NCI-H2081 (cell line): ENCODE results near the gene OR1M1.
"Not testable (repeated sequence)": the region's sequence is repeated elsewhere in the genome, so short reads cannot be mapped to it uniquely, and the experiment has no call there.

Experiments used
- DNase-seq, 2 experiments: peaks; one replicate each; lab custom pipeline; 2025; lab: John Stamatoyannopoulos, UW

Gene OR1M1, protein sequence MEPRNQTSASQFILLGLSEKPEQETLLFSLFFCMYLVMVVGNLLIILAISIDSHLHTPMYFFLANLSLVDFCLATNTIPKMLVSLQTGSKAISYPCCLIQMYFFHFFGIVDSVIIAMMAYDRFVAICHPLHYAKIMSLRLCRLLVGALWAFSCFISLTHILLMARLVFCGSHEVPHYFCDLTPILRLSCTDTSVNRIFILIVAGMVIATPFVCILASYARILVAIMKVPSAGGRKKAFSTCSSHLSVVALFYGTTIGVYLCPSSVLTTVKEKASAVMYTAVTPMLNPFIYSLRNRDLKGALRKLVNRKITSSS

DNA sequence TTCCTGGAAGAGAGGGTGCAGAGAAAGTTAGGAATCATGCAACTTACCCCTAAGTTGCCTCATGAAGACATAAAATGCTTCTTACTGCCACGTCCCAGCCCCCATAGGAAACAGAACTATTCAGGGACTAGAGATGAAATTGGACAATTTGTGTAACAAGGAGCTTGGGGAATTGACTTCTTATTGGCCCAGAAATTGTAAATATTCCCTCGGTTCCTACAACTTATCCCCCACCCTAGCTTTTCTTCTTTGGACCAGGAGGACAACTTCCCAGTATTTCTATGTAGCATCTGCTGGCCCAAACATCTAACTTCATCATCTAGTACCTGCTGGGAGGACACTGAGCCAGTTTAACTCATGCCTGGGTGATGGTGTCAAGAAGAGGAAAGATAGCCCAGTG lies at the start of gene OR1M1:
TSS of gene OR1M1 (plus strand) at position 301 of the 400 bp plus-strand sequence. CDS start 6,184 bp downstream, outside the sequence.
- no peak for DNase-seq

DNA sequence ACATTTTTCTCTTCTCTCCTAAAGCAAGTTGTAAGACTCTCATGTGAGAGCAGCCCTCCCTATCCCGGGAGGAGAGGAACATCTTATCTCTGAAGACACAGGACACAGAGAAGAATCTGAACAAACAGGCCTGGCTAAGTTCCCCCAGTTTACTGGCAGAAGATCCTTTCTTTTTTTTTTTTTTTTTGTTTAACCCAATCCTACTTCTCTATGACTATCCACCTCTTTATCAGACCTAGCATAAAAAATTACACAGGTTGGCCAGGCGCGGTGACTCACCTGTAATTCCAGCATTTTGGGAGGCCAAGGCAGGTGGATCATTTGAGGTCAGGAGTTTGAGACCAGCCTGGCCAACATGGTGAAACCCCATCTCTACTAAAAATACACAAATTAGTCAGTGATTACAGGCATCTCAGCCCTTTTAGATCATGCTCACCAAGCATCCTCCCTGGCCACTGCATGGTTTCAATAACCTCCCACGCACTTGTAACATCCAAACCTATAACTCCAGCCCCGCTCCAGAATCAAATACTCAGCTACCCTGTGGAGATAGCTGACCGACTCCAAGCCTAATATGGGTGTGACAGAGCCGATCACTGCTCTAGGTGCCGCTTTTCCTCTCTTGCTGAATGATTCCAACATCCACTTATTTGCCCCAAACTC lies 49.3 kb upstream of the OR1M1 start:
- DNase-seq = no peak

DNA sequence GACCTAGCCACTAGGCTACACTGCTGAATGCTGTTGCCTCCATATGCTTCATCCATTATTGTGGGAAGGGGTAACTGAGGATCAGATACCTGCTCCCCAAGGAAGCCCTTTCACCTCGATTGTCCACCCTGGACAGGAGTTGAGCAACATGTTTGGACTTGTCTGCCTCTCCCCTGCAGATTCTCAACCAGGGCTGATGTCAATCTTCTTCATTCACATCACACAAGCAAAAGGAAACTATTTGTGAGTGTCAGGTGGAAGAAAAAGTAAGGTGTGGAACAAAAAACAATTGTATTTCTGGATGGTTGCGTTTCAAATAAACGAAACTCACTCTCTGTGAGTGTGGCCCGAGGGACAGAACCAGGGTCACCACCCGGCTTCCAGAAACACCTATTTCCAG lies 47.1 kb upstream of the OR1M1 start:
- no peak for DNase-seq

DNA sequence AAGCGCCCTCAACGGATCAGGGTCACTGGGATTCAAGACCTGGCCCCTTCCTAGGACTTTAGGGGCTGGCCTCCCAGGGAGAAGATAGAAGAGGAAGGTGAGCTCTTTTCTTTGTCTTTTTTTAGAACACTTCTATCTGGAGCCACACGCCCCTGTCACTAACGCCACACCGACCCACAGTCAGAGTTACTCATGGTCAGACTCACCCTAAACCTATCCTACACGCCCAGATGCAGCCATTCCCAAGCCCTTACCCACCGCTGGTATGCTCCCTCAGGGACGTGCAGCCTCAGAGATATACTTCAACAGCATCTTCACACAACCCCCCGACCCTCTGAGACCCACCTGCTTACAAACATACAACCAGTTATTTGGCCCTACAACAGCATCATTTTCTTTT lies 46.7 kb upstream of the OR1M1 start:
- DNase-seq = no peak

DNA sequence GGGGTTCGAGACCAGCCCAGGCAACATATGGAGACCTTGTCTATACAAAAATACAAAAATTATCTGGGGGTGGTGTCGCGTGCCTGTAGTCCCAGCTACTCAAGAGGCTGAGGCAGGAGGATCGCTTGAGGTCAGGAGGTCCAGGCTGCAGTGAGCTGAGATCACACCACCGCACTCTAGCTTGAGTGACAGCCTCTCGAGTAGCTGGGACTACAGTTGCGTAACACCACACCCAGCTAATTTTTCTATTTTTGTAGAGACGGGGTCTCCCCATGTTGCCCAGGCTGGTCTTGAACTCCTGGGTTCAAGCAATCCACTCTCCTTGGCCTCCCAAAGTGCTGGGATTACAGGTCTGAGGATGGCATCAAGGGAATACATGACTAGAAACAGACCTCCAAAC lies 45.8 kb upstream of the OR1M1 start:
- no peak for DNase-seq

DNA sequence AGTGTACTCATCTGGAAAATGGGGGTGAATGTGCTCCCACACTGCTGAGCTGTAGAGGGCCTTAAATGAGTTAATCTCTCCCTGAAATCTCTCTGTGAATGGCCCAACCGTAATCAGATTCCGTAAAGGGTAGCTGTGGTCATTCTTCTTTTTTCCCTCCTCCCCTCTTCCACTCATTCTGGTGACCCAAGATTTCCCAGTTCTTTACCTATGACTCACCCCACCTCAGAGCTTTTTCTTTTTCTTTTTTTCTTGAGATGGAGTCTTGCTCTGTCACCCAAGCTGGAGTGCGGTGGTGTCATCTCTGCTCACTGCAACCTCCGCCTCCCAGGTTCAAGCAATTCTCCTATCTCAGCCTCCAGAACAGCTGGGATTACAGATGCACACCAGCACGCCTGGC lies 43.3 kb upstream of the OR1M1 start:
- no peak for DNase-seq

DNA sequence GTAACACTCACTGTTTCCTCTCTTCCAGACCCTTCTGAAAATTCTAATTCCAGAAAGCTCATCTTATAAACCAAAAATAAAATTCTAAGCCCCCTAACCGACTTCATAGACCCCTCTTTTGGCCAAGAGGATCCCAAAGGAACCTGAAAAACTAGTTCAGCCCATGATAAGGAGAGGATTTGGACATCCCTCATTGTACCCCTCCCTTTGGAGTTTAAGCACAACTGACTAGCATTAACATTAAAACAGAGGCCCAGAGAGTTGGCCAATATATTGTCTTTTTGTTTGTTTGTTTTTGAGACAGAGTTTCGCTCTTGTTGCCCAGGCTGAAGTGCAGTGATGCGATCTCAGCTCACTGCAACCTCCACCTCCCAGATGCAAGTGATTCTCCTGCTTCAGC lies 42.4 kb upstream of the OR1M1 start:
- DNase-seq = no peak

DNA sequence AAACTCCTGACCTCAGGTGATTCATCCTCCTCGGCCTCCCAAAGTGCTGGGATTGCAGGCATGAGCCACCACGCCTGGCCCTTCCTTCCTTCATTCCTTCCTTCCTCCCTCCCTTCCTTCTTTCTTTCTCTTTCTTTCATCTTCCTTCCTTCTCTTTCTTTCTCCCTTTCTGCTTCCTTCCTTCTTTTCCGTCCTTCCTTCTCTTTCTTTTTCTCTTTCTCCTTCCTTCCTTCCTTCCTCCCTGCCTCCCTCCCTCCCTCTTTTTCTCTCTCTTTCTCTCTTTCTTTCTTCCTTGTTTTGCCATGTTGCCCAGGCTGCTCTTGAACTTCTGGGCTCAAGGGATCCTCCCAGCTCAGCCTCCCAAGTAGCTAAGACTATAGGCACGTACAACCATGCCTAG lies 40.2 kb upstream of the OR1M1 start:
- DNase-seq = no peak

DNA sequence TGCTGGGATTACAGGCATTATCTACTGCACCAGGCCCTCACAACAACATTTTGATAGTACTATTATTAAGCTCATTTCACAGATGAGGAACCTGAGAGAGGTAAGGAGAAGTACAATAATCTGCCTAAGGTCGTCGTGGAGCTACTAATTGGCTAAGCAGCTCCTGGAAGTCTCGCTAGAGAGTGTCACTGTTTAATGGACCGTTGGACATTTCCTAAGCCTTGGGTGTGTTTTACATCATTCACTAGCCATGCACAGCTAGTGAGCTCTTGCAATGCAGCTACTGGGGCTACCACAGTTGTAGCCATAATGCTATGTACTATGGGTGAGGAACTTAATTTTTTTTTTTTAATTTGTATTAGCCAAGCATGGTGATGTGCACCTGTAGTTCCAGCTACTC lies 34.0 kb upstream of the OR1M1 start:
- no peak for DNase-seq

DNA sequence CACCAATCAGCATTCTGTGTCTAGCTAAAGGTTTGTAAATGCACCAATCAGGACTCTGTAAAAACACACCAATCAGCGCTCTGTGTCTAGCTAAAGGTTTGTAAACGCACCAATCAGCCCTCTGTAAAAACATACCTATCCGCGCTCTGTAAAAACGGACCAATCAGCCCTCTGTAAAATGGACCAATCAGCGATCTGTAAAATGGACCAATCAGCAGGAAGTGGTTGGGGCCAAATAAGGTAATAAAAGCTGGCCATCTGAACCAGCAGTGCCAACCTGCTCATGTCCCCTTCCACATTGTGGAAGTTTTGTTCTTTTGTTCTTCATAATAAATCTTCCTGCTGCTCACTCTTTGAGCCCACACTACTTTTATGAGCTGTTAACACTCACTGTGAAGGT lies 33.2 kb upstream of the OR1M1 start:
- not testable (repeated sequence) for DNase-seq

DNA sequence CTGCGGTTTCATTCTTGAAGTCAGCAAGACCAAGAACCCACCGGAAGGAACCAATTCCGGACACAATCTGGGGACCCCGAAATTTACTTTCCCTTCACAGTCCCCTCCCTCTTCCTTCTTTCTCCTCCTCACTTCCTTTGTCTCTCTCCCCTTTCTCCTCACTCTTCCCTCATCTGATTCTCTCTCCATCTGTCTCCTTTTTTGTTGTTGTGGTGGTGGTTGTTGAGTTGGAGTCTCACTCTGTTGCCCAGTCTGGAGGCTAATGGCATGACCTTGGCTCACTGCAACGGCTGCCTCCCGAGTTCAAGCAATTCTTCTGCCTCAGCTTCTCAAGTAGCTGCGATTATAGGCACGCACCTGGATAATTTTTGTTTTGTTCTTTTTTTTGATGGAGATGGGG lies 32.7 kb upstream of the OR1M1 start:
- no peak for DNase-seq

DNA sequence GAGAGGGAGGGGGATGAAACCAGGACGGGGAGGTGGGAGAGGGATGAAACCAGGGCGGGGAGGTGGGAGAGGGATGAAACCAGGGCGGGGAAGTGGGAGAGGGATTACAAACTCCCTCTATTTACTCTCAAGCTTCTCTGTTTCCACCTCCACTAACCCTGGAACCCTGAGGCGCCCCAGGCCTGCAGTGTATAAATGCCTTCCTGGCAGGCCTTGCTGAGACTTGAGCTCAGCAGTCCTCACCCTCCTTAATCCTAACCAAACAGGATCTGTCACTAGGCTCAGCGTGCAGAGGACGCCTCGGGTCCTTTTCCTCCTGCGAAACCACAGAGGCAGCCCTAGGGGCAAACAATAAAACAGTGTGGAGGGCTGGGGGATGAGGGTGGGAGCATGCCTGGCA lies 32.1 kb upstream of the OR1M1 start:
- DNase-seq = no peak

DNA sequence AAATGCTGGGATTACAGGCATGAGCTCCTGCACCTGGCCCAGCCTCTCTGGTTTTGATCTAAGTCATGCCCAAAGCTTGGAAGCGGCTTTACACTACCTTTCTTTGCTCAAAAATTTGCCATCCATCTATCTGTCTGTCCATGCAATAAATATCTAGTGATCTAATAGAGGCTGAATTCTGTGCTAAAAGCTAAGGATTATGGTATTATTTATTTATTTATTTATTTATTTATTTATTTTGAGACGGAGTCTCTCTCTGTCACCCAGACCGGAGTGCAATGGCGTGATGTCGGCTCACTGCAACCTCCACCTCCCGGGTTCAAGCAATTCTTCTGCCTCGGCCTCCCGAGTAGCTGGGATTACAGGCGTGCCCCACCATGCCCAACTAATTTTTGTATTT lies 30.7 kb upstream of the OR1M1 start:
- not testable (repeated sequence) for DNase-seq

DNA sequence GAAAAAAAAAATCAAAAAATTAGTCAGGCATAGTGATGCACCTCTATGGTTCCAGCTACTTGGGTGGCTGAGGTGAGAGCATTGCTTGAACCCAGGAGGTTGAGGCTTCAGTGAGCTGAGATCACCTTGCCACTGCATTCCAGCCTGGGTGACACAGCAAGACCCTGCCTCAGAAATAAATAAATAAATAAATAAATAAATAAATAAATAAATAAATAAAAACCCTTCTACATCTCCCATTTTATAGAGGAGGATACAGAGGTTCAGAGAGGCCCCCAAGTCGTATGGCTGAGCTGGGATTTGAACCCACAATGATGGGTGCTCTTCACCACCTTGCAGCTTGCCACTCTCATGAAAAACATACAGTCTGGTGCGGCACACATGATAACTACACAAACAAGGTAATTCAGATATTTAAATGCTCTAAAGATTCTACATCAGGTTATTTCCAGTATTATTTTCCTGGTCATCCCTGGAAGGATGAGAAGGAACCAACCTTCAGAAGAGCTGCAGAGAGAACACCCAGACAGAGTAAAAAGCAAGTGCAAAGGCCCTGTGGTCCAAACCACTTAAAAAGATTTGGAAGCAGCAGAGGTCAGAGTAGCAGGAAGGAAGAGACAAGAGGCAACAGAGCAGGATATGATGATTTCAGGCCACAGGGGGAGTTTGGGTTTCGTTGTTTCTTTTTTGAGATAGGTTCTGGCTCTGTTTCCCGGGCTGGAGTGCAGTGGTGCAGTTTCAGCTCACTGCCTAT lies 29.2 kb upstream of the OR1M1 start:
- DNase-seq = no peak

DNA sequence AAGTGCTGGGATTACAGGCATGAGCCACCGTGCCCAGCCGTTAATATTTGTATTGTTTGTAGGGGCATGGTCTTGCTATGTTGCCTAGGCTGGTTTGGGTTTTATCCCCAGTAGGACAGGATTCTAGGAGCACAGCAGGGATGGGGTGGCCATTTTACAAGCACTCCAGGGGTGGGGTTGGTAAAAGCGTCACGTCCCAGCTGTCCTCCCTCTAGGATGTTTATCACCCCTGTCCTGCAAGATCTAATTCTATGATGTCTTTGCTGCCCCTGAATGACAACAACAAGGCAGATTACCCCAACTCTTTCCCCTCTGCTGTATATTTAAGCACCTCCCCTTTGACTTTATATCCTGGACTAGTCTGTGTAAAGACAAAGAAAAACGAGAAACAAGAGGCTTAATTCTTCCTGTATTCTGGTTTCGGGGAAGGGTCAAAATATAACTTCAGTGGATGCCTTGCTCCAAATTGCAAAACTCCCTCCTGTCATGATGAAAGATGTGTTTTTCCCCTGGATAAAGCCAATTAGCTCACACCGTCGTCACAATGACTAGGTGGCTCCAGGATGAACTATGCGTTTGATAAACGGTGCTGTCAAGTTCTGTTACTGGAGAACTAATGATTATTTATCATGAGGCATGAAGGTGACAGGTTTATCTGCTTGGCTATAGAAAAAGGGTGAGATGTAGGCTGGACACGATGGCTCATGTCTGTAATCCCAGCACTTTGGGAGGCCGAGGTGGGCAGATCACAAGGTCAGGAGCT lies 27.8 kb upstream of the OR1M1 start:
- no peak for DNase-seq

DNA sequence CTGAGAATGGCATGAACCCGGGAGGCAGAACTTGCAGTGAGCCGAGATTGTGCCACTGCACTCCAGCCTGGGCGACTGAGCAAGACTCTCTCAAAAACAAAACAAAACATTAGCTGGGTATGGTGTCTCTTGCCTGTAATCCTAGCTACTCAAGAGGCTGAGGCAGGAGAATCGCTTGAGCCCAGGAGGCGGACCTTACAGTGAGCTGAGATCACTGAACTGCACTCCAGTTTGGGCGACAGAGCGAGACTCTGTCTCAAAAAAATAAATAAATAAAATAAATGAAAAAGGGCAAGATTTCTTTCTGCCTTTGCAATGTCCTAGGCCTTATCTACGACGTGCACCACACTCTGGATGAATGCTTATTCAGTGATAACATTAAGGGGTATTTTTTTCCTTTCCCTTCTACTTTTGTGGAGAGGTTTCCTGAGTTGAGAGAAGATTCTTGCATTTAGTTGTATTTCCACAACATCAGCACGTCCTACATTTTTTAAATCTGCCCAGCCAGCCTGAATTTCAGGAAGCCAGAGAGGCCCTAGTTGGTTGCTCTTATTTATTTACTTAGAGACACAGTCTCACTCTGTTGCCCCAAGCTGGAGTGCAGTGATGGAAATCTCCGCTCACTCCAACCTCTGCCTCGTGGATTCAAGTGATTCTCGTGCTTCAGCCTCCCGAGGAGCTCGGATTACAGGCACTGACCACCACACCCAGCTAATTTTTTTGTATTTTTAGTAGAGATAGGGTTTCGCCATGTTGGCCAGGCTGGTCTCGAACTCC lies 26.1 kb upstream of the OR1M1 start:
- no peak for DNase-seq

DNA sequence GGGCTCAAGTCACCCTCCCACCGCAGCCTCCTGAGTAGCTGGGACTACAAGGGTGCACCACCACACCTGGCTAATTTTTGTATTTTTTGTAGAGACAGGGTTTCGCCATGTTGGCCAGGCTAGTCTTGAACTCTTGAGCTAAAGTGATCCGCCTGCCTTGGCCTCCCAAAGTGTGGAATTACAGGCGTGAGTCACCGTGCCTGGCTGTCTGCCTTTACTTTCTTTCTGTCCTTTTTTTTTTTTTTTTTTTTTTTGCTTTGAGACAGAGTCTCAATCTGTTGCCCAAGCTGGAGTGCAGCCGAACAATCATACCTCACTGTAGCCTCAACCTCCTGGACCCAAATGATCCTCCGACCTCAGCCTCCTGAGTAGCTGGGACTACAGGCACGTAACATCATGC lies 25.0 kb upstream of the OR1M1 start:
- no peak for DNase-seq

DNA sequence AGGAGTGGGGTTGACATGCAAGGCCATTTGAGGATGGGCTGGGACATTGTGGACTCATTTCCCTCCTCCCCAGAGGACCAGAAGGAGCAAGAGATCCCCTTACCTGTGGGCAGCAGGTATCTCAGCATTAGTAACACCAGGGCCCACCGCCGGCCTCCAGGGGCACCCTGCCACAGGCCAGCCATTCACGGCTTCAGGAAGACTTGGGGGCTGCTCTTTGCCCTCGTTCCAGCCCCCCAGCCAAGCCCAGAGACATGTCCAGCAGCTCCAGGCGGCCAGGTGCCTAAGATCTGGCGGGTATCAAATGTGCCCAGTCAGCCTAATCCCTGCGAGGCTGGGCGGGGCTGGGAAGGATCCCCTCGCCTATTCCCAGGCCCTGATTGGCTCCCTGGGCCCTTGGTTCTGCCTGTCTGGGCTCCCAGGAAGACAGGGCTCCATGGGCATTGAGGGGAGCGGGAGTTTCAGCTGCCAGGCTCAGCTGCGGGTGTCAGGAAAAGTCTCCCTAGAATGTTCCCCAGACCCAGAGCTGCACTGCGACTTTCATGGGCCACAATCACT lies 21.3 kb upstream of the OR1M1 start:
- DNase-seq = no peak

DNA sequence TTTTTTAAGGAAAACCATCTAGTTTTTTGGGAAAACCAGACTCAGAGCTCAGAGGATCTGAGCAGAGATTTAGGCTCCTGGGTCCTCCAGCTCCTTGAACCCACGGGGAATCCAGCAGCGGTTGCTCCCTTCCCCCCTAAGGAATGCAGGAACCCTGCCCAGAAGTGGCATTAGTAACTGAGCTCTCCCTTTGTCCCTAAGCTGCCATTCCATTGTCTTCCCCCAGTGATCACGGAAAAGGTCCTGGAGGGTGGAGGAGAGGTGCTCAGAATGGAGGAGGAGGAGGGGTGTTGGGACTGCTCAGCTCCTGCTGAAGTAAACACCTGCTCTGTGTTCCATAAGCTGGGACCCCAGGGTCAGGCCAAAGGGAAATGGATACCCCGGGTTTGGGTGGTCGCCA lies 16.8 kb upstream of the OR1M1 start:
- no peak for DNase-seq

DNA sequence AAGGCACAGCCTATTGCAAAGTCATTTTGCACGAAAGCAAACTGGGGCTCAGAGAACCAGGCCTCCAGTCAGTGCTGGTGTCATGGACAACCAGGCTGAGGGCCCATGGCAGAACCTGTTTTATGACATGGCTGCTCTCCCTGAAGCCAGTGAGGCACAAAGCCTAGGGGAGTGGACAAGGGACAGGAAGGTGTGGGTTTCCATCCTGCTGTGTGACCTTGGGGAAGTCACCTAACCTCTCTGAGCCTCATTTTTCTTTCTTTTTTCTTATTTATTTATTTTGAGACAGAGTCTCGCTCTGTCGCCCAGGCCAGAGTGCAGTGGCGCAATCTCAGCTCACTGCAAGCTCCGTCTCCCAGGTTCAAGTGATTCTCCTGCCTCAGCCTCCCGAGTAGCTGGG lies 15.1 kb upstream of the OR1M1 start:
- DNase-seq = not testable (repeated sequence)

DNA sequence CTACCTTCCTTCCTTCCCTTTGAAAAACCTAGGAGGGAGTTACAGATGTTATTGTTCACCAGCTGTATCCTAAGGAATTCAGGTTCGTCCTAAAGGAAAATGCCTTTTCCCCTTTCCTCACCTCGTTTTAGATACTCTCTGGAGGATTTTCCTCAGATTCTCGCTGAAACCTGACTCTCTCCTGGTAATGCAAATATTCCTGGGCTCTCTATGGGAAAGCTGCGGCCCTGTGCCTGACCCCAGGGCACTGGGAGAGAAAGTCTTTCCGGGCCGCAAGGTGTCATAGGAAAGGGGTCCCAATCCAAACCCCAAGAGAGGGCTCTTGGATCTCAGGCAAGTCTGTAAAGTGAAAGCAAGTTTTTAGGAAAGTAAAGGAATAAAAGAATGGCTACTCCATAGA lies 13.1 kb upstream of the OR1M1 start:
- no peak for DNase-seq
